Fibroblast of skin of scalp (primary cell): ENCODE measurements around the gene MICAL3.
A peak's percentile ranks its signal among the peaks of the same experiment; 100 is the strongest.
"Not testable (repeated sequence)": the region's sequence is repeated elsewhere in the genome, so short reads cannot be mapped to it uniquely, and the experiment has no call there.

ENCODE experiments used
- DNase-seq: peaks from one replicate; pipeline ENCODE4 v3.0.0-alpha.2; 2013

Gene MICAL3

GRCh38 chr22:17949642-17950473, 74.5 kb downstream of the MICAL3 start:
- no peak for DNase-seq

- DNase-seq, result no peak
These were observed 76.3 kb downstream of the MICAL3 start for GRCh38 chr22:17948101-17948500.

- peak; percentile 18 for DNase-seq
These were observed 77.5 kb downstream of the MICAL3 start for GRCh38 chr22:17946662-17947367.

GRCh38 chr22:17945888-17946648, 78.3 kb downstream of the MICAL3 start:
- no peak for DNase-seq

GRCh38 chr22:17945156-17945887, 79.0 kb downstream of the MICAL3 start:
- no peak for DNase-seq

GRCh38 chr22:17944256-17944655, 80.1 kb downstream of the MICAL3 start:
- no peak for DNase-seq

GRCh38 chr22:17943533-17944249, 80.7 kb downstream of the MICAL3 start:
- no peak for DNase-seq

- no peak for DNase-seq
These were observed 81.6 kb downstream of the MICAL3 start for GRCh38 chr22:17942721-17943120.

- no peak for DNase-seq
These were observed 82.6 kb downstream of the MICAL3 start for GRCh38 chr22:17941471-17942406.

GRCh38 chr22:17939579-17939978, 84.8 kb downstream of the MICAL3 start:
- no peak for DNase-seq

GRCh38 chr22:17939011-17939410, 85.3 kb downstream of the MICAL3 start:
- DNase-seq, result no peak

- DNase-seq, result no peak
These were observed 85.9 kb downstream of the MICAL3 start for GRCh38 chr22:17938484-17938924.

GRCh38 chr22:17932457-17932856, 91.9 kb downstream of the MICAL3 start:
- not testable (repeated sequence) for DNase-seq

- DNase-seq, result no peak
These were observed 92.9 kb downstream of the MICAL3 start for GRCh38 chr22:17931400-17931825.

GRCh38 chr22:17930455-17931313, 93.7 kb downstream of the MICAL3 start:
- no peak for DNase-seq

- DNase-seq, result no peak
These were observed 94.5 kb downstream of the MICAL3 start for GRCh38 chr22:17929909-17930308.

GRCh38 chr22:17928391-17928790, 96.0 kb downstream of the MICAL3 start:
- no peak for DNase-seq

GRCh38 chr22:17927062-17927461, 97.3 kb downstream of the MICAL3 start:
- no peak for DNase-seq

GRCh38 chr22:17926516-17926915, 97.8 kb downstream of the MICAL3 start:
- no peak for DNase-seq
